HS-27A (cell line): ENCODE data around the gene CYSLTR2.
"Not testable (repeated sequence)": the region's sequence is repeated elsewhere in the genome, so short reads cannot be mapped to it uniquely, and the experiment has no call there.

Source experiments
- DNase-seq: peaks from one replicate; pipeline ENCODE4 v3.0.0-alpha.2; 2012; ENCODE audit warnings: low read depth, missing footprints

Gene CYSLTR2

GRCh38 chr13:48695776-48696175 is 42.0 kb downstream of the CYSLTR2 start:
- DNase-seq, result no peak

DNA sequence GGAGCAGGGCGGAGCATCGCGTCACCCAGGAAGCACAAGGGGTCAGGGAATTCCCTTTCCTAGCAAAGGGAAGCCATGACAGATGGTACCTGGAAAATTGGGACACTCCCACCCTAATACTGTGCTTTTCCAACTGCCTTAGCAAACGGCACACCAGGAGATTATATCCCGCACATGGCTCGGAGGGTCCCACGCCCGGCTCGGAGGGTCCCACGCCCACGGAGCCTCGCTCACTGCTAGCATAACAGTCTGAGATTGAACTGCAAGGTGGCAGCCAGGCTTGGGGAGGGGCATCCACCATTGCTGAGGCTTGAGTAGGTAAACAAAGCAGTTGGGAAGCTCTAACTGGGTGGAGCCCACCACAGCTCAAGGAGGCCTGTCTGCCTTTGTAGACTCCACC is 42.9 kb downstream of the CYSLTR2 start:
- not testable (repeated sequence) for DNase-seq

DNA sequence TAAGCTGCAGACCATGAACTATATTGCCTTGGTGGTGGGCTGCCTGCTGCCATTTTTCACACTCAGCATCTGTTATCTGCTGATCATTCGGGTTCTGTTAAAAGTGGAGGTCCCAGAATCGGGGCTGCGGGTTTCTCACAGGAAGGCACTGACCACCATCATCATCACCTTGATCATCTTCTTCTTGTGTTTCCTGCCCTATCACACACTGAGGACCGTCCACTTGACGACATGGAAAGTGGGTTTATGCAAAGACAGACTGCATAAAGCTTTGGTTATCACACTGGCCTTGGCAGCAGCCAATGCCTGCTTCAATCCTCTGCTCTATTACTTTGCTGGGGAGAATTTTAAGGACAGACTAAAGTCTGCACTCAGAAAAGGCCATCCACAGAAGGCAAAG is 53.7 kb downstream of the CYSLTR2 start:
- DNase-seq, result no peak

GRCh38 chr13:48708764-48709163 is 55.0 kb downstream of the CYSLTR2 start:
- DNase-seq, result no peak

GRCh38 chr13:48709213-48709612 is 55.5 kb downstream of the CYSLTR2 start:
- no peak for DNase-seq

DNA sequence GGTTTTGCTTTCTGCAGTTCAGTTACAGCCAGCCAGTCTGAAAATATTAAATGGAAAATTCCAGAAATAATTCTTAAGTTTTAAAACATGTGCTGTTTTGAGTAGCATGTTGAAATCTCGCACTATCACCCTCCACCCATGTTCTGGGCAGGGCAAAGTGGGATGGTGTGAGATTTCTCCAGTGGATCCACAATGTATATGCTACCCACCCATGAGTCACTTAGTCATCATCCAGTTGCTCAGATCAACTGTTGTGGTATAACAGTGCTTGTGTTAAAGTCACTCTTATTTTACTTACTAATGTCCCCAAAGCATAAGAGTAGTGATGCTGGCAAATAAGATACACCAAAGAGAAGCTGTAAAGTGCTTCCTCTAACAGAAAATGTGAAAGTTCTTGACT is 56.4 kb downstream of the CYSLTR2 start:
- DNase-seq, result no peak

- DNase-seq, result no peak
These were observed 58.4 kb downstream of the CYSLTR2 start for GRCh38 chr13:48712141-48712540.

GRCh38 chr13:48715977-48716376 is 62.2 kb downstream of the CYSLTR2 start:
- no peak for DNase-seq

- no peak for DNase-seq
These were observed 66.9 kb downstream of the CYSLTR2 start for GRCh38 chr13:48720621-48721020.

- DNase-seq, result no peak
These were observed 69.4 kb downstream of the CYSLTR2 start for GRCh38 chr13:48723168-48723567.

- no peak for DNase-seq
These were observed 71.5 kb downstream of the CYSLTR2 start for GRCh38 chr13:48725271-48725670.

DNA sequence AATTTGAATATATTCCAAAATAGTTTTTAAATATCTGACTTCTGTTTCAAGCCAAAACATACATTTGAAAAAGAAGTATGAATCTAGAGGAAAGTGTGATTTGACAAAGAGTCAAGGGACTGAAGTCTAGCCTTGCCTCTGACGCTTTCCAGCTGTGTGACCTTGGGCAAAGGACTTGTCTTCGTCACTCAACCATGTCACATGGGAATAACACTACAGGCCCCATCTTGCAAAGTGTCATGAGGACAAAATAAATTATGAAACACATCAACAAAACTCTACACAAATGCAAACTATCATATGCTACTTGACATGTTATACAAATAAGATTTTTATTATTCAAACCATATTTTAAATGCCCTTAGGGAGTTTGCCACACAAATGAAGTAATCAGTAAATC is 73.0 kb downstream of the CYSLTR2 start:
- no peak for DNase-seq

DNA sequence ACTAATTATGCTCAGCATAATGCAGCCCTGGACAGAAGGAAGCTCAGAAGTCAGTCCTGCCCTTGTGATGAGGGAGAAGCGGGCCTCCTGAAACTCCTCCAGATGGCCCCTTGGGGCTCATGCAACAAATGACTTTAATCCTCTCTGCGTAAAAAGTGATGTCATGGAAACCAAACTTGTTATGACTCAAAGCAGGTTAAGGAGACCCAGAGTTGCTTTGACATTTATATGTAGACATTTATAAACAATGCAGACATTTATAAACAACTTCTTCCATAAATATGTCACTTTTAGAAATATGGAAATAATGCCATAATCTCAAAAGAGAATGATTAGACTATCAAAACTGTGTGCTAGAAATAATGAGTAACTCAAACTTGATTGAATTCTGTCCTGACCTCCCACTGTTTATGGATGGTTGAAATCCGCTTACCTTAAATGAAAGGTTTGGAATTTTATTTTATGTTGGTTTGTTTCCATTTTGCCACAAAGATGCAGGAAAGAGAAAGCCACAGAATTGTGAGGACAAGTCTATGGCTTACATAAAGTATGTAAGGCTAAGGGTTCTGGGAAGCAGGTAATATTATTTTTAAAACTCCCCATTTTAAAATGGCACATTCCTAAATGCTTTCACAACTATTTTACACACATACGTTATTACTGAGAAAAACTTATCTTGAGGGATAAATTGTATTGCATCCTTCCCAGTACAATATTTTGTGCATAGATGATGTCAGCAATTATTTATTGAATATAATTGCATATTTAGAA is 73.7 kb downstream of the CYSLTR2 start:
- no peak for DNase-seq

GRCh38 chr13:48728226-48728625 is 74.5 kb downstream of the CYSLTR2 start:
- no peak for DNase-seq

GRCh38 chr13:48728876-48729275 is 75.1 kb downstream of the CYSLTR2 start:
- no peak for DNase-seq

GRCh38 chr13:48729856-48730255 is 76.1 kb downstream of the CYSLTR2 start:
- no peak for DNase-seq

DNA sequence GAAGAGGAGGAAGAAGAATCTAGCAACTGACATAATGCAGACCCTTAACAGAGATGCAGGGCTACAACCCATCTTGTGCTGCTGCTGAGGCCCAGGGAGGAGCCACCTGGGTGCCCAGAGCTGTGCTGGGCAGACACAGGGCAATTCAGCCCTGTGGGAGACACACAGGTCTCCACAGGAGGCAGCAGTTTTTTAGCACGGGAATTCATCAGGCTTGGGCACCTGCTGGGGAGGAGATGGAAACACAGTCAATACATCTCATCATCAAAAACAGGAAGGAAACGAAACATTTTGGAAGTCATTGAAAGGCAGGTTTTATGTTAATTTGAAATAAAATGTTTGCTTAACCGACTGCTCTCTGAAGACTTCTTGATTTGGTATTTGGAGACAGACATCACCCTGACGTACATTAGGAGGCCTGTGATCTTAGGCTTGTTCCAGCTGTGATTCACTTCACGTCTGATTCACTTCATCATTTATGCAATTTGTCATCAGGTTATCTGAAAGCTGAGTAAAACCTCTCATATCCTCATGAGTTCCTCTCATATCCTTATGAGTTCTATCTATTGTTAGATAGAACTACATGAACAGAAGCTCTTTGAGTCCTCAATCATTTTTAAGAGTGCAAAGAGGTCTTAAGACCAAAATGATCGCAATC is 77.4 kb downstream of the CYSLTR2 start:
- no peak for DNase-seq

- no peak for DNase-seq
These were observed 78.3 kb downstream of the CYSLTR2 start for GRCh38 chr13:48731957-48732569.

DNA sequence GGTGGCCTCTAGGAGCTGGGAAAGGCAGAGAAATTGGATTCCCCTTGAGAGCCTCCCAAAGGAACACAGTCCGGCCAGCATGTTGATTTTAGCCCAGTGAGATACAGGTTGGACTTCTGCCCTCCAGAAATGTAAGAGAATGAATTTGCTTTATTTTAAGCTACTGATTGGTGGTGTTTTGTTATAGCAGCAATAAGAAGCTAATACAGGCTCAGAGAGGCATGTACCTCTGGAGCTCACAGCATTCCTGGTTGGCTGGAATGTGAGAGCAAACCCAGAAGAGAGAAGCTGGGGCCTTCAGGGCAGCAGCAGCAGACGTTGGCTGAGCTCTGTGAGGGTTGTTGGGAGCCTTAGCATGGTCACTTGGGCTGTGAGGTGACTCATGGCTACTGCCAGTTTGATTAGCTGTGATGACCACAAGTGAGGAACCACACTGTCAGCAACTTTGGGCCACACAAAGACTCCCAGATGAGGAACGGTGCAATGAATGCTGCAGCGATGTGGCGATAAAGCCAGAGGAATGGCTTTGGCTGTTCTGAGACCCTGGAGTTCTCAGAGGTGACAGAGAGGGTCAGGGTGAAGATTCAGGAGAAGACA is 80.1 kb downstream of the CYSLTR2 start:
- DNase-seq, result no peak

- no peak for DNase-seq
These were observed 81.8 kb downstream of the CYSLTR2 start for GRCh38 chr13:48735571-48735970.

DNA sequence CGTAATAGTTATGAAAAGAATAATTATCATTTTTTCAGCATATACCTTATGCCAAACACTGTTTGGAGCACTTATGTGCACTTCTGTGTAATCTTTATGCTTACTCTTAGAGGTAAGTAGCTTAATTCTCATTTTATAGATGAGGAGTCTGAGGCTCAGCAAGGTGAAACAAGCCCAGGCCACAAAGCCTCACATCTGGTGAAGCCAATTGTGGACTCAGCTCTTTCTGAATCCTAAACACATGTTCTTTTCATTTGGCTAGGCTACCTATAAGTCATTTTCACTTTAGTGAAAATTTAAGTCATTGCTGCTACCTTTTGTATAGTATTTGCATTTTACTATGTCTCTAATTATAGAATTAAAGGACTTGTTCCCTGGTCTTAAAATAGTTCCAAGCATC is 84.0 kb downstream of the CYSLTR2 start:
- no peak for DNase-seq

DNA sequence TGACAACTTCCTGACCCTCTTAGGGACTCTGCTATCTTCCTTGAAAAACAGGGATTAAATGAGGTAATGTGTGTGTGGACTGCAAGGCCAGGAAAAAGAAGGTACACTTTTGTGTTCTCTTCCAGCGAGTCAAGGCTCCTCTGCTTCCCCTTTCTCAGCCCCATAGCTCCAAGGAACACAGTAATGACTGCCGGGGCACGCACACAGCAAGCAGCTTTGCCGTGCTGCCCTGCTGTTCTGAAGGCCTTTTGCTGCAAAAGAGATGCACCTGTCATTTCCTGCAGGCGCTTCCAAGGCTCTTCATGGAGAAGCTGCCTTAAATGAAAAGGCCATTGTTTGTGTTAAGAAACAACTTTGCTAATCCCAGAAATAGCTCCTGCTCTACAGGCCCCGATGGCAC is 84.6 kb downstream of the CYSLTR2 start:
- no peak for DNase-seq

- DNase-seq, result no peak
These were observed 85.7 kb downstream of the CYSLTR2 start for GRCh38 chr13:48739386-48739964.
